DND-41 (cell line): ENCODE results near the gene RELCH.

Experiments used
- CTCF ChIP-seq: IDR thresholded peaks from 2 replicates; pipeline ENCODE4 v1.5.1; 2012; ENCODE audit warnings: borderline replicate concordance, low read length, moderate library complexity, mild to moderate bottlenecking; ENCODE audit not compliant: poor library complexity, severe bottlenecking; ENCODE audit errors: extremely low read depth
- EZH2 ChIP-seq: IDR thresholded peaks from 3 replicates; pipeline ENCODE4 v1.6.1; 2012; ENCODE audit warnings: borderline replicate concordance, low read depth, mild to moderate bottlenecking, moderate library complexity, low read length, inconsistent platforms; ENCODE audit not compliant: severe bottlenecking

DNA sequence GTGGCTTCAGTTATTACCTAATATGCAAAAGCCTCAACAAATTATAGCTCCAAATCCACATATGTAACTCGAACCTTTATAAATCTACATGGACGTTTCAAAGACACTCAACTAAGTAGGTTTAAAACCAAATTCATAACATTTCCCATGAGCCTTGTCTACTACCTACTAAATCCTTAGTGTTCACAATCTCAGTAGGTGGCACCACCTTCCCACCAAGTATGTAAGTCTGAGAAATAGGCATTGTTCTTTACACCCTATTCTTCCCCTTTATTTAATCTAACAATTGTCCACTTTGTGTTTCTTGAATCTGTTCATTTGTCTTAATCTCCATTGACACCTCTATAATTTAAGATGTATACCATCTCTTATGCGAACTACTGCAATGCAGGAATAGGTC lies 4.8 kb upstream of the RELCH start:
- no peak for TF ChIP-seq EZH2
- TF ChIP-seq CTCF, result peak; percentile 2
